ENCODE data around the gene CTSV.
"Not testable (repeated sequence)": the region's sequence is repeated elsewhere in the genome, so short reads cannot be mapped to it uniquely, and the experiment has no call there.

Gene CTSV

DNA sequence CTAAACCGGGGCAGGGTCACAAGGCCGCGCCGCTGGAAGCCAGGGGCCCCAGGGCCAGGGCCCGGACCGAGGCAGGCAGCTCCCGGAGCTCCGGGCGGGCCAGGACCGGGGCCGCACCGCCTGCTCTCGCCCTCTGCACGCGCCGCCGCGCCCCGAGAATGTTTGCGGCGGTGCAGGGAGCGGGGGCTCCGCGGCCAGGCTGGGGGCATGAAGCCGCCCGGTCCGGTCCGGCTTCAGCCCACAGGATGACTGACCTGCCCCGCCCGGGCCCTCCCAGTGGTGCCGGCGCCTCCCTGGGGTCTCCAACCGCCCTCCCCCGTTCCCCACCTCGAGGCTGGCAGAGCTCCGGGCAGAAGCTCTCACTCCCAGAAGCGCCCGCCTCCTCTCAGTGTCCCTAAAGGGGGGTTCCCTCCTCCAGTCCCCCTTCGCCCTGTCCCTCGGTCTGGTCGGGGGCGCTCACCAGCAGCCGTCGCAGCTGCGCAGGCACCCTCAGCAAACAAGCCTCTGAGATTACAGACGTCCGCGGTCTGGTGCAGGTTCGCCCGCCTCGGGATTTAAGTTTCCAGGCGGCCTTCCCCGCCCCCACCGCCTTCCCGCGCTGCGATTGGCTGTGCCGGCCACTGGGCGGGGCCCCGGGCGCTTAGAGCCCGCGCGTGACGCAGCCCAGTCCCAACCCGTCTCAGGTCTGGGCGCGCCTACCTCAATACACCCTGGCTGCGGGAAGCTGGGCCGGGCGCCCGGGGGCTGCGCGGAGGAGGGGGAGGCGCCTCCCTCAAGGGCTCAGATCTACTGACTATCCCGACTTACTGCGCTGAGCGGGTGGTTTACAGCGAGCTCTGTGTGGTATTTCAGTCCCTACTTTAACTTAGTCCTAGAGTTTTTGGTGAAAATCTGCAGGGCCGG lies at the start of gene CTSV:
TSS of gene CTSV (minus strand) at position 532 of the 903 bp plus-strand sequence. CDS start 1,099 bp downstream, outside the sequence.
- peak; percentile 95 for DNase-seq

DNA sequence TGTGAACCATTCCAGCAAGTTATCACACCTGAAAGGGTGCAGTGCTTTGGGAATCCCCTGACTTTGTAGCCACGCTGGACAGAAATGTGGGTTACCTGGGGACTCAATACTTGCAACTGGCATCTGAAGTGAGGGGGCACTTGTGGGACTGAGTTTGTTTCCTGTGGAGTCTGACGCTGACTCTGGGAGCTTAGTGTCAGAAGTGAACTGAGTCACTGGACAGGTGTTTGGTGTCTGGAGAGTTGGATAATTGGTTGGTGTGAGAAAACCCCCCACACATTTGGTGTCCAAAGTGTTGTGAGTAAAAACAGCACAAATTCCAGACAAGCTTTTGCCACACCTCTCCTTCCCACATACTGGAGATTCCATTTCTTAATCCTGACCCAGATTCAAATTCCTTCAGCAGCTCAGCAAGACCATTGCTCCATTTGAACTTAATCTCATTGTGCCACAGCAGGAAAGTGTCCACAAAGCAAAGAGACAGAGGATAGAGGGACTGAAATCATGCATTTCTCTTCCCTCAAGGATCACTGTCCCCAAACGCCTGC lies 48.8 kb upstream of the CTSV start:
- DNase-seq: not testable (repeated sequence)

DNA sequence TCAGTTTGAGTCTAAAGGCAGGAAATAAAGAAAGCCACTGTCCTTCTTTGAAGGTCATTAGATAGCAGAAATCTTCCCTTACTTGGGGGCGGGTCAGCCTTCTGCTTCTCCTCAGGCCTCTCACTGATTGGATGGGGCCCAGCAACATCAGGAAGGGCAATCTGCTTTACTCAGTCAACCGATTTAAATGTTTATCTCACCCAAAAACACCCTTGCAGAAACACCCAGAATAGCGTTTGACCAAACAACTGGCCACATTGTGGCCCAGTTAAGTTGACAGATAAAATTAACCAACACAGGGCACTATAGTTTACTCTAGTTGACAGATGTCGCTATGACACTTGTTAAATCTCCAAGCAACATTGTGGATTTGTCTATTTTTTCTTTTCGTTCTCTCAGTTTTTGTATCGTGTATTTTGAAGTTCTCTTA lies 45.6 kb upstream of the CTSV start:
- not testable (repeated sequence) for DNase-seq

DNA sequence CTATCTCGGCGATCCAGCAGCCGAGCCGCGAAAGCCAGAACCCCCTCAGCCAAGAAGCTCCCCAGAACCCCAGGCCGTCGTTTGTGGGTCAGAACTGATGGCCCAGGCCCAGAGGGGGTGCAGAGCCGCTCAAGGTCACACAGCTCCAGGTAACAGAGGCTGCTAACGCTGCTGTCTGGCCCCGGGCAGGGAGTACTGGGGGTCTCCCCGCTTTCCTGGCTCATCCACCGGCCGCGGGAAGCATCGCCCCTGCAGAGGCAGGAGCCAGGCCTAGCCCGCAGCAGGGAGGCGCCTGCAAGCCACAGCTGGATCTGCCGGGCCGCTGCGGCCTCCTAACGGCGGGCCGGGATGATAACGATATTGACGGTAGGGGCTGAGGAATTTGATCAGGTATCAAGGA lies 39.4 kb upstream of the CTSV start:
- no peak for DNase-seq

DNA sequence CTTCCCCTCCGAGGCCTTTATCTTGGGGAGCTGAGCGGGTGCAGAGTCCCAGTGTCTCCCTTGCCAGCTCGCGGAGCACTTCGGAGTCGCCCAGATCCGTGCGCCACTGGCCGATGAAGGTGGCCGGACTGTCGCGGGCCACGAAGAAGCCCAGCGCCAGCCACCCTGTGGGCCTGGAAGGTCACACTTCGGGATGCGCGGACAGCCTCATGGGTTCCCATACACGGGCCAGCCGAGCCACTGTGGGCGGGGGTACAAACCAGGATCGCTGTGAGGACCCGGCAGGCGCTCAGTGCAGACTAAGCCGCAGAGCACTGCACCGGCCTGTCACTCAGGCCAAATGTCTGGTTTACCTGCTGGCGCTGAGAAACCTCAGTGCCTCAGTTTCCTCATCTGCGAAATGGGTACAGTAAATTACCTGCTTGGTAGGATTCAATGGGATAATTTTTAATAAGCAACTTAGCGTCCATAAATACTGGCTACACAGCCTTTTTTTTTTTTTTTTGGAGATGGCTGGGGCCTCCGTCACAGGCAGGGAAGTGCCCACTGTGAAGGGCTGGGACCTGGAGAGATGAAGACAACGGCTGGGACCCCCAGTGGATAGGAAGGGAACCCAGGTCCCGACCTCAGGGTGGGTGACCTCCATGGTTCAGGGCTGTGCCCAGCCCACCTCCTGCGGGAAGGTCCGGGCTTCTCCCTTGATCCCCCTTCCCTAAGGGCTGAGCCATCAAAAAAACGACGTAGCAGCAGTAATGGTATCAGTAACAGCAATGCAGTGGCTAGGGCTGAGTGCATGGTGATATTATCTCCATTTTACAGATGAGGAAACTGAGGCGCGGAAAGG lies 38.7 kb upstream of the CTSV start:
- no peak for DNase-seq

DNA sequence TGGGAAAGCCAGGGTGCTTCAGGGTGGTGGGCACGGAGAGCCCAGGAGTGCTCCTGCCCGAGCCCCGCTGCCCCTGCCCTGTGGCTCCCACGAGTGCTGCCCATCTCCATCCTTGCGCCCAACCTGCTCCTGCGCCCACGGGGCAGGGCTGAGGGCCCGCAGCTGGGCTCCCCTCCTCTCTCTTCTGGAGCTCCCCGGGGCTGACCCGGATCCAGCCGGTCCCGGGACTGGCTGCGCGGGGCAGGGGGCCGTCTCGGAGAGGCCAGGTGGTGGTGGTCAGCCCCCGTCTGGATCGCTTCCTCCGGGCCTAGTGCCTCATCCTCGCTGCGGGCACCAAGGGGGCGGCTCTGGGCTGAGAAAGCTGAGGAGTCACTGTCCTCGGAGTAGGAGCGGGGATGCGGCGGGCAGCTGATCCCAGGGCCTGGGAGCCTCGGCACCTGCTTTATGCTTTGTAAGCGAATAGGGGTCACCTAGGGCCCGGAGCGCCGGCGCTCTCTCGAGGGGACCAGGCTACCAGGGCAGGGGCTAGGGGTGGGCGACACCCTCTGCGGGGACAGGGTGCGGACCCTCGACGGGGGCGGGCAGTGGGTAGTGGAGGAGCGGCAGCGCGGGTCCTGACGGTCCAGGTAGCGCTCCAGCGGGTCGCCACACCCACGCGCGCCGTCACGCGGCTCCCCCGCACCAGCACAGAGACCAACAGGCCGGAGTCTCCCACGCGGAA lies 37.9 kb upstream of the CTSV start:
- peak; percentile 35 for DNase-seq

DNA sequence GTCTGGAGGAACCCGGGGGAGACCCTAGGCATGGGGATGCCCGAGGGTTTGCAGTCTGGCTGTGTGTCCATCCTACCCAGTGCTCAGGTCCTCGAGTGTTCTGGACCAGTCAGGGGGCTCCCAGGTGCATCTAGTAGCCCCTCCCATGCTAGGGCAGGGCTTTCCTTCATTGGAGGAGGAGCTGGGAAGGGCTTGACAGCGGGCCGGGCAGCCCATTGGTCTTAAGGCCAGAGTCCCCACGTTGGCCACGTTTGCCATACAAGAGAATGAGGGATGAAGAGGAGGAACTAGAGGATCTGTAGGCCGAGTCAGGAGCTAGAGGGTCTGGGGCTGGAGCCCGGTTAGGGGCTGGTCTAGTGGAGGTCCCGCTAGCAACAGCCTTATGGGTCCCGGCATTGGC lies 37.3 kb upstream of the CTSV start:
- DNase-seq: no peak

DNA sequence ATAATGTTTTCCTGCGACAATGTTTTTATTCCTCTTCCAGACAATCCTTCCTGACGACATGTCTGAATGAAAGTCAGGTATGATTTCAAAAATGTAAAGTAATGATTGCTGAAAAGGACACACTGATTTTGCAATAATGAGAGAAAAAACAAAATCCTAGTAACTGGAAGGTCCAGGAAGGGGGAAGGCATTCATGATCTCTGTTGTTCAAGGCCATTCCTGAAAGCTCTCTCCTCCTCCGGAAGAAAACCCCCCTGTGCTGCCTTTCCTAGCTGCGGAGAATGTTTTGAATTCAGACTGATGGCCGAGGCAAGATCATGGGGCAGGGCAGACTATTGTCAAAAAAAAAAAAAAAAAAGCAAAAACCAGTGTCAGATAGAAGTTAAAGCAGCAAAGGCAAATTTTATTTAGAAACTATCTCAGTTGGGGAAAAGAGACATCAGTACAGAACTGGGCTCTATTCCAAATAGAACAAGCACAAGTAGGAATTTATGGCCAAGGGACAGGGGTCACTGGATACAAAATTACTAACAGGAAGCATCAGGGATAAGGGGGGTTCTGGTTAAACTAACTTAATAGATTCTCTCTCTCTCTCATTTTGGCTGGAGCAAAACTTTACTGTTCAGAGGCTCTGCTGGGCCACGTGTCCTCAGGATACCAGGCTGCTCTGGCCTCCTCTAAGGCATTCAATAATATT lies 36.5 kb upstream of the CTSV start:
- DNase-seq: no peak

DNA sequence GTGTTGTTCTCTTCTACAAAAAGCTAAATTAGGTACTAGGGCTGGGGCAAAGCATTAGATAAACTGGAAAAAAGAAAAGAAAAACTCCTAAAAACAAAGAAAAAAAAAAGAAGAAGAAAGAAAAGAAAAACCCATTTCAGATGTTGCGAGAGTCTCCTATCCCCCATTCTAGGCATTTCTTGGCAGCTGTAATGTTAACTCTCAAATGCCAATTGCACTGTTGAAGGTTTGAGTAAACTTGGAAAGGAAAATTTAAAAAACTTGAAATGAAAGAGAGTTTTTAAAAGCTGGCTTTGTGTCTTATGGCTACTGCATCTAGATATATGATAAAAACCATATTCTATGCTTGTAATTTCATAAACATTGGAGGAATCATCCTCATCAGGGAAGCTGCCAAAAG lies 34.6 kb upstream of the CTSV start:
- no peak for DNase-seq

DNA sequence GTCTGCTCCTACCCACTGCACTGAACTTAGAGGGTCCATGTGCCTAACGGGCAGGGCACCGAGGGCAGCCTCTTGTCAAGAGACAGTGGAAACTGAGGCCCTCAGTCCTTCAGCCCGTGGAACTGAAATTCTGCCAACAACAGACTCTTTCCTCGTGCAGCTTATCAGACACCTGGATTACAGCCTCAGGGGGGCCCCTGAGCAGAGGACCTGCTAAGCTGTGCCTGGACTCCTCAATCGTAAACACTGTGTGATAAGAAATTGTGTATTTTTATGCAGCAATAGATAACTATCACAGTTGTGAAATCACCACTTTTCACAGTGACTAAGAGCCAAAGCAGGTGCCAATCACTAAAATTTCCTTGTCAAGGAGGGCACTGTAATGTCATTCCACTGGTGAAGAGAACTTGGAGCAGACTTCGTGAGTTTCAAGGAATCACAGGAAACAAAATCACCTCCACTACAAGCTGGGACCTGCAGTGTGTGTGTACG lies 33.4 kb upstream of the CTSV start:
- no peak for DNase-seq

DNA sequence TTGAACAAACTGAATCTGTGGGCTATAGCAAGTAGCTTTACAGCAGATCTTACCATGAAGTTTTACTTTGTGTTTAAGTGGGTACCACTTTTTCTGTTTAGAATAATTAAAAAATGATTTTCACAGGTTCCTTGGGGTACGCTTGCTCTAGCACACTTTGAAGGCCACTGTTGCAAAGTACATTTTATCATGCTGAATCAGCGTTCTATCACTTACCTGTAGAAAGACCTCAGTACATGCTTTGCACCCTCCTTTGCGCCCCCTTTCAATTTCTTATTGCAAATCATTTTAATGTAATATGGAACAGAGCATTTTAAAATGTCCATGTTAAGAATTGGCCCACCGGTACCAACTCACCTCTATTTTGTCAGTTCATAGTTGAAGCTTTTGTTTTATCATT lies 31.4 kb upstream of the CTSV start:
- not testable (repeated sequence) for DNase-seq

DNA sequence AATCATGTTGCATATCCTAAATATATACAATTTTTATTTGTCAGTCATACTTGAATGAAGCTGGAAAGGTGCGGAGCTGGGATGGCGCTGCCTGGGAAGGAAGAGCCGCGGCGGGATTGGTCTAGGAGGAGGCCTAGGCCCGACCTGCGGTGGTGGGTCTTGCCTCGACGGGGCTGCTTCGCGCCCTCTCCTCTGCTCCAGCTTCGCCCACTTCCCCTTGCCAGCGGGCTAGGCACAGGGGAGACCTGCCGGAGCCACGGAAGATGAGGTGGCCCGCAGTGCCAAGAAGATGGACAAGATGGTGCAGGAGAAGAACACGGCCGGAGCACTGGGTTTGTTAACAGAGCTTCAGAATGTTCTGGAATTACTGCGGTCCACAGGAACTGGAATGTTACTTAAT lies 28.5 kb upstream of the CTSV start:
- no peak for DNase-seq

DNA sequence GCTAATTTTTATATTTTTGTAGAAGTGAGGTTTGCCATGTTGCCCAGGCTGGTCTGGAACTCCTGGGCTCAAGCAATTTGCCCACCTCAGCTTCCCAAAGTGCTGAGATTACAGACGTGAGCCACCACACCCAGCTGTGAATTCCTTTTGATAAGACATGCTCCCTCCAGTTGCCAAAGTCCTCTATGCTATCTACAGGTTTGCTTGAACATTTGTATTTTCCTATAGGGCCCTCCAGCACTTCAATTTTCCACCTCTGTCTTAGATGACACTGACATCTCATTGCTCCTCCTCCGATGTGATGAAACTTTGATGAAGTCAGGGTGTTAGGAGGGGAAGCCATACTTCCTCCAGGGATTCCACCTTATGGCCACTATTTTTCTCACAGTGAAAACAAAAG lies 25.2 kb upstream of the CTSV start:
- DNase-seq: no peak

DNA sequence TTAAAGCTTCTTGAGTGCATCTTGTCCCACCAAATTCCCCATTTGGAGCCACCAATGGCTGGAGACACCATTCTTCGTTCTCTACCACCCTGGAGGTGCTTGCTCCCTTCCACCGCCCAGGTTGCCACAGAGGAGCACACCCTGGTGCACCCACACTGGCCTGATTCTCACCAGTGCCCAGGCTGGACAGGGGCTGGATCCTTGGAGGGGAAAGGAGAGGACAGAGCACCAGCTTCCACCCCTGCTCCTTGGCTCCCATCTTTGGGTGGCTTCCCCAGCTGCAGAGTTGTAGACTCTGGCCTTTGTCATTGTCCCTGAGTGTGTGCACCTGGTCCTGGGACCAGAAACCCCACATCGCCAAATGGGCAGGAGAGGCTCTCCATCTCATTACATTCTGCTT lies 21.9 kb upstream of the CTSV start:
- no peak for DNase-seq

DNA sequence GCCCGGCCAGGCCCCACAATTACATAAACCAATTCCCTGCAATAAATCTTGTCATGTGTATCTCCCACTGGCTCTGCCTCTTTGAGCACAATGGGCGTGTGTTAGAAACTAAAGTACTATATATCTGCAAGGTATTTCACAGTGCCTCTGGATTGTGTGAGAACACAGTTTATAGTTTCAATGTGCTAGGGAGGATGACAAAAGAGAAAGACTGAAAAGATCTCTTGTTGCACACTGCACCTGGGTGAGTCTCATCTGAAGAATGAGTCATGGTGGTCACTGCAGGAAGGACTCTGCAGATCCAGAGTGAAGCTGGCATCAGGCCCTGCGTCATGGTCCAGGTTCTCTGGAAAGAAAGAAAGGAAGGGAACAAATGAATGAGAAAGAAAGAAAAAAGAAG lies 20.7 kb upstream of the CTSV start:
- no peak for DNase-seq

DNA sequence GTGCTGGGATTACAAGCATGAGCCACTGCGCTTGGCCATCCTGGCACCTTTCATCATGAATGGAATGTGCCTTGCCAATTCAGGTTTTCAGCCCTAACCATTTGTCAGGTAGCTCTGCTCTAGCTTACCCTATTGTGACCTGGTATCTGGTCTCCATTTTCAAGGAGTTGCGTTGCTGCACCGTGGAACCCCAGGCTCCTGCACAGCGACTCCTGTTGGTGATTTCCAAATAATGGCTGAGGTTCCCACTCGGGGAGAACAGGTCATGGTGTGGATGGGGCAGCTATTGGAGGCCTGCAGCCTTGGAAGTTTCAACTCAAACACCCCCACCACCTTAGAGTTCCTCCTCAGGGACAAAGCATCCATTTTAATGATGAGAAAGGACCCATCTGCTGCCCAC lies 18.7 kb upstream of the CTSV start:
- no peak for DNase-seq

DNA sequence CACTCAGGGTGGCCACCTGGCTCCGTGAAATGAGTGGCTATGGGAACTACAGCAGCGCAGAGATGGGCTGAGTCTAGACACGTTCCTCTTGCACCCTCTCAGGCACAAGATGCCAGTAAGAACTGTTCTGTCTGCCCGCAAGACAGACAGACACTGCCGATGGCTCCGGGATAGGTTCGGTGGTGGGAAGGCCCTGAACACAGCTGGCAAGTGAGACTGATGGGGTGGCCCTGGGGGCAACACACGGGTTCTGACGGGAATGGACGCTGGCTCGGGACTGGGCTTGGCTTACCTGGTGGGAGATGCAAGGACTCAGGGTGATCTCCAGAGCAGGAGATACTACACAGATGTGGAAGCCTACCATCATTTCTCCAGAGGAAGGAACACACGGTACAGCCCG lies 16.9 kb upstream of the CTSV start:
- DNase-seq: not testable (repeated sequence)

DNA sequence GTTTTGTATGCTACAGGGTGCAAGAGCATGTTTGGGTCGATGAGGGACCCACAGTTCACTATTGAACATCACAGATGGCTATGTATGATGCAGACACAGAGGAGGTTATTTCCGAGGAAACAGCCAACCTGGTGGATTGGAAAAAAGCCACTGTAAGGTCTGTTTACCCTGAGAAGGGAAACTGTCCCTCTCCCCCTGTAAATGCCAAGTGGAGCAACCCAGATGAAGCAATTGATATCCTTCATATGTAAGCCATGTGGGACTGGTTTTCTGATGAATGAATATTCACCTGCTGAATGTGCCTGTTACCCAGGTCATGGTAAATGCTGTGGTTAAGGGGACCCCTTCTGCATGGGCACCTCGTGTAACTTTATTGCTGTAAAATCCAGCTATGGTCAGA lies 14.8 kb upstream of the CTSV start:
- no peak for DNase-seq

DNA sequence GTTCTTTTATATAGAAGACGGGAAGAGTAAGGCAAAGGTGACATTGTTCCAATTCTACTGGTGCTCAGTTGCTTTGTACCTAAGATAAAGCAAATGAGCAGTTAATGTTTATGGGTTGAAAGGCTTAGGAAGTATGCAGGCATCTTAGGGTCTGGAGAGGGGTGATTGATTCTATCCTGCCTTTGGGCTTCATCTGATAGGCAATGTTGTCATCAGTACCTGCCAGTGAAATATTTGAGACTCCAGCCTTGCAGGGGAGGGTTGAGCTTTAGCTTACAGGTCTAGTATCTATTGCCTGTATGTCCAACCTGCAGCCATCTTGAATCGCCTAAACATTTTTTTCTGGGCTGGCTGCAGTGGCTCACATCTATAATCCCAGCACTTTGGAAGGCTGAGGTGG lies 13.8 kb upstream of the CTSV start:
- no peak for DNase-seq

DNA sequence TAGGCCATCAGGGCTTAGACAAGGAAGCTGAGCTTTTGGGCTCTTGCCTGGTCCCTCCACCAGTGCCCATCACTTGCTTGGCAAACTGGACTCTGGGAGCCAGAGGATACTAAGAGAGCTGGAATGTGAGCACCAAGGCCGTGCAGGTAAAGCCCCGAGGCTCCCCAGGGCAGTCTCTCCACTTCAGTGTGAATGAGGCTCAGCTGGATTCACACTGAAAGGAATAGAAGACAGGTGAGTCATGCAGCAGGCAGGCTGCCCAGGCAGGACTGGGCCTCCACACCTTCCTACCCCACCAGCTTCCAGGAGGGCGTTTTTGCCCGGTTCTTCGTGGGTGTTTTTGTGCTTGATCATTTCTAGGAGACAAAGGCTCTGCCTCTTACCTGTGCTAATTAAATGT lies 7.3 kb upstream of the CTSV start:
- no peak for DNase-seq

DNA sequence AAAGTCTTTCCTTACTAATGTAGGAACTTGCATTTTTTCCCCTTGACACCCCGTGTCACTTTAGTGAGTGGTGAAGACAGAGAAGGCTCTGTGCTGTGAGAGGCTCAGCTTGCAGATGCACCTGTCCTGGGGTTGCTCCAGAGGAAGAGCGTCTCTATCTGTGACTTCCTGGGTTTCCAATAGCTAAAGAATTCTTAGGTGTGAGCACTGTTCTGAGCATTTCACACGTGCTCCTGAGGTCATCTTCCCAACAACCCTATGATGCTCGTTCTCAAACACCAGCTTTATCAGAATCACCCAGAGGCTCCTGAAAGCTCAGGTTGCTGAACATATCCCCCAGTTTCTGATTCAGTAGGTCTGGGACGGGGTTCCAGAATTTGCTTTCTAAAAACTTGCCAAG lies 6.4 kb upstream of the CTSV start:
- no peak for DNase-seq

DNA sequence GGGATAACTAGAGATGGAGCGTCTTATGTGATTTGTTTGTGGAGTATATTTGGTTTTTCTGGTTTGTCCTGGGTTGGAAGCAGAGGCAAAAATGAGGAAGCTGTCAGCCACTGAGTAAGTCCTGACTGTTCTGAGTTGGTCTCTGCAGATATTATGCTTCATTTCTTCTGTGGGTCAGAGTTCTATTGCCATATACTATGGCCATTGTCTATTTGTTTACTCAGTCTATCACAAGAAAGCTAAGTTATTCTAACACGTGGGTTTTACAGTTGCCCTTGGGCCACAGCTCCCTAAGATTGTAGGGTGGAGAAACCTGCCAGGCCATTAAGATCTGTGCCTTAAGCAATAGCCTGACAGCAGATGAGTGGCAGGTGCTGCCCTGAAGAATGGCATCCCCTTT lies 3.0 kb upstream of the CTSV start:
- no peak for DNase-seq

Measured in eye (tissue), 1 donor.